WTC11 (cell line): ENCODE data around the gene FGD3.

ENCODE experiments used
- AR ChIP-seq: fragments of 250-450 bp; sonication (Bioruptor Pico); IDR thresholded peaks from 2 replicates; pipeline ENCODE4 v1.9.0; 2021; ENCODE audit warnings: mild to moderate bottlenecking
- CTCF ChIP-seq: fragments of 200-600 bp; IDR thresholded peaks from 2 replicates; pipeline ENCODE4 v1.8.0; 2022; ENCODE audit warnings: antibody characterized with exemption
- FOXJ3 ChIP-seq: sonication (generic); formaldehyde crosslinking; IDR thresholded peaks from 2 replicates; pipeline ENCODE4 v1.9.0; 2021; ENCODE audit warnings: missing genetic modification reagents, mild to moderate bottlenecking, borderline replicate concordance
- NR2C2 ChIP-seq: sonication (generic); formaldehyde crosslinking; IDR thresholded peaks from 2 replicates; pipeline ENCODE4 v1.8.0; 2022; ENCODE audit warnings: mild to moderate bottlenecking, missing genetic modification reagents
- PREB ChIP-seq: sonication (generic); formaldehyde crosslinking; IDR thresholded peaks from 2 replicates; pipeline ENCODE4 v1.8.1; 2022; ENCODE audit warnings: mild to moderate bottlenecking, missing genetic modification reagents, moderate library complexity, borderline replicate concordance
- TEAD1 ChIP-seq: sonication (generic); formaldehyde crosslinking; IDR thresholded peaks from 2 replicates; pipeline ENCODE4 v1.8.0; 2022; ENCODE audit warnings: mild to moderate bottlenecking, missing genetic modification reagents
- USF2 ChIP-seq: sonication (generic); formaldehyde crosslinking; IDR thresholded peaks from 2 replicates; pipeline ENCODE4 v1.8.1; 2023; ENCODE audit warnings: mild to moderate bottlenecking, missing genetic modification reagents, moderate library complexity
- ZBTB21 ChIP-seq: sonication (generic); formaldehyde crosslinking; IDR thresholded peaks from 2 replicates; pipeline ENCODE4 v1.8.1; 2023; ENCODE audit warnings: mild to moderate bottlenecking, missing genetic modification reagents, borderline replicate concordance

GRCh38 chr9:93072383-93072795, 125.1 kb downstream of the FGD3 start:
- TF ChIP-seq CTCF (no peak), AR (CRISPR knock-in tag) (no peak), PREB (CRISPR knock-in tag) (no peak), TEAD1 (CRISPR knock-in tag) (no peak), FOXJ3 (CRISPR knock-in tag) (no peak), NR2C2 (CRISPR knock-in tag) (no peak), USF2 (CRISPR knock-in tag) (no peak), ZBTB21 (no peak)
